ENCODE measurements around the gene HACD2.

- TF ChIP-seq CTCF (IDR thresholded peaks at IDR 0.05; ENCODE audit: insufficient read depth, low read length, poor library complexity, severe bottlenecking) (no peak), EZH2phosphoT487 (conservative IDR thresholded peaks at IDR 0.05; ENCODE audit: low read length) (no peak)
These were observed 137.5 kb downstream of the HACD2 start for GRCh38 chr3:123447416-123447748.

Data from SU-DHL-6 (cell line).